GM18498 (cell line): ENCODE data around the gene GPAT3.

Source experiments
- ATAC-seq: cut with Tn5 transposase; IDR thresholded peaks from one replicate; pipeline ENCODE4 v1.9.1; 2021; ENCODE audit warnings: mild to moderate bottlenecking, moderate library complexity; ENCODE audit not compliant: unreplicated experiment

GPAT3 gene

DNA sequence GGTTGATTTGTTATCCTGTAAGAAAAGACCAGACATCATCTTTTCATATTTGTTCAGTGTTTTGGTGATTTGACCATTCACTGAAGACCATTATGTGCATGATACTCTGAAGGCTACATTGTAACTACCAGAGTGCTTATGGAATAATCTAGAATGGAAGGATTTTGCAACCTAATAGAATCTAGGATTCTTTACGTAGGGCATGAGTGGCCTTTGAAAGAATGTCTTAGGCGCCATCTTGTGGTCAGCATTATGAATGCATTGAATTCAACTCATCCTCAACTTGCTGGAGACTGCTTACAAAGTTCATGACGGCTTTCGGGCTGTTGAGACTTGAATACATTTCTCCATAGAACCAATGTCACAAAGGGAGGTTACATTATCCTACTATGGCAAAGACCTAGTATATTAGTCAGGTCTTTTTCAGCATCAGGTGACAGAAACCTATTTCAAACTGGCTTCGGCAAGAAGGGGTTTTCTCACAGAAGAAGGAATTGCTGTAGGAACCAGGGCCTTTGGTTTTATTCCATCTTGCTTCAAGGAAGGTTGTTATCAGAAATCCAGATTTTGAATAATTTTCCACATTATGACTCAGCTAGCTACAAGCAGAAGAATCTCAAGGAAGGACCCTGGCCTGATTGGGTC lies 104.1 kb downstream of the GPAT3 start:
- ATAC-seq = peak; percentile 82

DNA sequence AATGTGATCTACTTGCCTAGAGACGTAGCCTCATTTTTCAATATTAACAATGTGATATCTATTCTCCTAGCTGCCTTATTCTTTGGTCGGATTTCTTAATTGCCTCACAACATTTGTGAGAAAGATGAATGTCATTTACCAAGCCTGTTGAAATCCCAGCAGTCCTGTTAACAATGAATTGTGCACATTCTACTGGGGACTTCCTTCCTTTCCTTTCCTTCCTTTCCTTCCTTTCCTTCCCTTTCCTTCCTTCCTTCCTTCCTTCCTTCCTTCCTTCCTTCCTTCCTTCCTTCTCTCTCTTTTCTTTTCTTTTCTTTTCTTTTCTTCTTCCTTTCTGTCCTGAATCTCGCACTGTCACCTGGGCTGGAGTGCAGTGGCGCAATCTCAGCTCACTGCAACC lies 107.1 kb downstream of the GPAT3 start:
- ATAC-seq = no peak

DNA sequence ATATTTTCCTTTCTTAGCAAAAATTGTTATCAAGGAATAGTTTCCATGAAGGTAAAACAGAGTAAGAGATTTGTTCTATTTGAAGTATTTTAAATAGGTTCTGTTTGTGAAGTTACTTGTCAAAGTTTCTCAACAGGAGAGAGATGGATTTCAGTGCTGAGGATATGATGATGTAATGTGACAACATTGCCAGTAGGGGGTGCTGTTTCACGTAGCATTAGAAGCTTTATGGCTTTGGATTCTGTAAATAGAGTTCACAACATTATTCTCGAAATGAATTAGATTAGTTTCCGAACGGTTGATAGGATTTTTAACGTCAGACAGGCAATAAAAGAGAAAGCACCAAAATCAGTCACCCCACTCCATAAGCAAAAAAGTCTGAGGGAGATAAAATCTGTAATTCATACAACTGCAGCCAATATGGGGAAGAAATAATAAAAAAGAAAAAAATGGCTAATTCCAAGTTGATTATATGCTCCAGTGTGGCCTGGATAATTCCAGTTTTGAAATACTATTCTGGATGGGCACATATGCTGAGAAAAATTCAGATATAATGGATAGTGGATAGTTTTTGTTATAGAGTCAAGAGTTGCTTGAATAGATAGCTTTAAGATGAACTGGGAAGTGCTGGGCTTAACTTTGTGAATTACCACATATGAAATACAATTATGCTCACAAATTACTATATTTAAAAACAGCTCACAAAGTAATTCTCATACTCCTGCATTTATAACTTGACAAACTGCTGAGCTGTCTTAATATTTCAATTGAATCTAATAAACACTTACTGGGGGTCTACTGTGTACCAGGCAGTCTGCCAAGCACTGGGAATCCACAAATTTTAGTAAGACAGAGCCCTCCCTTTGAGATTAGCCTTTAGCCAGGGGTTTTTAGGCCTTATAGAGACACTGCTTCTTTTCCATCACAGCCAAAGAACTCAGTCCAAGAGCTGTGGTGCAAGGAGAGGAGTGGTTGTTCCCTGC lies 109.1 kb downstream of the GPAT3 start:
- peak; percentile 65 for ATAC-seq

- ATAC-seq = no peak
These were observed 110.8 kb downstream of the GPAT3 start for GRCh38 chr4:83646538-83647239.

GRCh38 chr4:83651846-83652245 lies 115.9 kb downstream of the GPAT3 start:
- ATAC-seq = no peak
